NCI-H1105 treated with DMSO at 0.1 percent for 48 hours (cell line): ENCODE data around the gene SUDS3.

Experiments
- DNase-seq: peaks from one replicate; lab custom pipeline; 2025; lab: John Stamatoyannopoulos, UW

The SUDS3 gene

GRCh38 chr12:118447181-118447580 is 70.8 kb downstream of the SUDS3 start:
- DNase-seq, result no peak

- peak; percentile 3 for DNase-seq
Observed at GRCh38 chr12:118448341-118448740, 72.0 kb downstream of the SUDS3 start.

- DNase-seq, result no peak
Observed at GRCh38 chr12:118455327-118455726, 79.0 kb downstream of the SUDS3 start.

GRCh38 chr12:118456741-118457140 is 80.4 kb downstream of the SUDS3 start:
- no peak for DNase-seq

- DNase-seq, result no peak
Observed at GRCh38 chr12:118459110-118459509, 82.8 kb downstream of the SUDS3 start.

- no peak for DNase-seq
Observed at GRCh38 chr12:118463677-118464076, 87.3 kb downstream of the SUDS3 start.

GRCh38 chr12:118465706-118466105 is 89.4 kb downstream of the SUDS3 start:
- DNase-seq, result no peak
